Panc1 (cell line): ENCODE measurements around the gene ZC3H7B. TPM values are rescaled to one million over a fixed set of nuclear protein-coding genes. Genes with fewer than 3 reads are reported as not detected.

ENCODE experiments used
- ATAC-seq: fragments of 200-7000 bp; cut with Tn5 transposase; 2 replicates; pipeline ENCODE4 v1.9.1; 2020; ENCODE audit warnings: mild to moderate bottlenecking, moderate library complexity
- BruUV-seq: library from RNA; stranded (reverse); fragments of 400-500 nt; replicated peaks from 2 replicates; lab custom pipeline; 2021; lab: Mats Ljungman, UMichigan
- CTCF ChIA-PET: fragments of 300-600 bp; sonication (Branson Sonifier 250); formaldehyde crosslinking; loops from one replicate; lab custom pipeline; 2022; ENCODE audit warnings: antibody characterized with exemption; lab: Charles Lee
- POLR2A ChIA-PET: fragments of 300-600 bp; sonication (Branson Sonifier 250); formaldehyde crosslinking; loops from one replicate; lab custom pipeline; 2022; ENCODE audit warnings: antibody characterized with exemption; lab: Charles Lee
- DNase-seq: peaks from one replicate; pipeline ENCODE4 v3.0.0-alpha.2; 2010; ENCODE audit warnings: low read depth, low spot score
- H3K27ac ChIP-seq: 2 replicates; pipeline ENCODE4 v1.5.1; 2011; ENCODE audit warnings: mild to moderate bottlenecking, low read length, inconsistent platforms
- H3K27me3 ChIP-seq: fragments of 200-500 bp; sonication (Bioruptor generic); 2 replicates; pipeline ENCODE4 v1.6.0; 2014; ENCODE audit warnings: low read length, inconsistent platforms; ENCODE audit not compliant: control insufficient read depth, insufficient read depth
- H3K36me3 ChIP-seq: fragments of 200-500 bp; sonication (Bioruptor generic); 2 replicates; pipeline ENCODE4 v1.5.1; 2014; ENCODE audit warnings: inconsistent platforms, mild to moderate bottlenecking, low read length, moderate library complexity; ENCODE audit not compliant: control insufficient read depth, insufficient read depth
- H3K4me1 ChIP-seq: 2 replicates; pipeline ENCODE4 v1.5.1; 2011; ENCODE audit warnings: inconsistent platforms, mild to moderate bottlenecking, low read length, moderate library complexity; ENCODE audit not compliant: control insufficient read depth, insufficient read depth
- H3K4me3 ChIP-seq, 2 experiments: 2 replicates each; pipeline ENCODE4 v1.5.1; 2011 to 2012; ENCODE audit warnings: low read depth in 2 of 2, low read length in 2 of 2, mild to moderate bottlenecking in 2 of 2, inconsistent platforms in 1 of 2, moderate library complexity in 1 of 2
- H3K9me3 ChIP-seq: fragments of 200-500 bp; sonication (Bioruptor generic); 2 replicates; pipeline ENCODE4 v1.5.1; 2014; ENCODE audit warnings: low read depth, mild to moderate bottlenecking, inconsistent platforms, low read length, moderate library complexity; ENCODE audit not compliant: control insufficient read depth, insufficient read depth
- POLR2AphosphoS5 ChIP-seq: IDR thresholded peaks from 2 replicates; pipeline ENCODE4 v1.6.1; 2012; ENCODE audit warnings: mild to moderate bottlenecking, low read depth, low read length, moderate library complexity
- SIN3A ChIP-seq: IDR thresholded peaks from 2 replicates; pipeline ENCODE4 v1.6.1; 2012; ENCODE audit warnings: low read depth, mild to moderate bottlenecking, low read length, moderate library complexity, borderline replicate concordance; ENCODE audit not compliant: insufficient read depth
- TCF7L2 ChIP-seq: IDR thresholded peaks from 2 replicates; pipeline ENCODE4 v1.6.1; 2011; ENCODE audit warnings: mild to moderate bottlenecking, low read depth, low read length, inconsistent platforms
- in situ Hi-C: cut with HindIII; loops from 2 replicates; pipeline ENCODE4 v1.10.0; 2016; ENCODE audit warnings: low sequenced_read_pairs, low pct_unique_long_range_greater_than_20kb
- intact Hi-C: fragments of 100-400 bp; cut with micrococcal nuclease; formaldehyde crosslinking; loops from one replicate; pipeline ENCODE4 v1.10.0; 2022; ENCODE audit not compliant: unreplicated experiment
- total RNA-seq: library from RNA; stranded (reverse); gene quantifications from one replicate; pipeline ENCODE4 v1.2.1, GENCODE V29; 2021; ENCODE audit not compliant: unreplicated experiment
- TF ChIP-seq, protein P1 (sequence below), 2 experiments: IDR thresholded peaks; 2 replicates each; pipeline ENCODE4 v1.6.1; 2011 to 2012; ENCODE audit warnings: low read depth in 2 of 2, control low read depth in 1 of 2, low read length in 1 of 2, mild to moderate bottlenecking in 1 of 2, moderate library complexity in 1 of 2; ENCODE audit not compliant: insufficient read depth in 1 of 2
- TF ChIP-seq, protein P2 (sequence below): fragments of 450-650 bp; IDR thresholded peaks from 2 replicates; pipeline ENCODE4 v1.5.1; 2017; ENCODE audit warnings: mild to moderate bottlenecking

ZC3H7B gene
- total RNA-seq, 1 experiment from 2014 or later: 62.0 TPM

DNA sequence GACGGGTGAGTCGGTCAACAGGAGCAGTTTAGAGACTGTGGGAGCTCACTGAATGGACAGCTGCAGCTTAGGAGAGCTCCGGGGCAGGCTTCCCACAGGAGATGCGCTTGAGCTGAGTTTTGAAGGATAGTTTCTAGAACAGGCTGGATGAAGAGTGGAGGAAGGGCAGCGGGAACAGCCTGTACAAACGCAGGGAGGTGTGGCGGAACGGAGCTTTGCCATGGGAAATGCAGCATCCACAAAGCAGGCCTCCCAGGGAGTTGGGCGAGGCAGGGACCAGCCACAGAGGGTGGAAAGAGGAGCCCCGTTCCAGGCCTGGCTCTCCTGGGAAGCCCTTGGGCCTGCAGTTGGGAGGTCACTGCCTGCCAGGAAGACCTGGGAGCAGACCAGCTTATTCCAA, 53.7 kb downstream of the ZC3H7B start:
- in situ Hi-C loops: no loop called here
- TF ChIP-seq, protein P1, sequence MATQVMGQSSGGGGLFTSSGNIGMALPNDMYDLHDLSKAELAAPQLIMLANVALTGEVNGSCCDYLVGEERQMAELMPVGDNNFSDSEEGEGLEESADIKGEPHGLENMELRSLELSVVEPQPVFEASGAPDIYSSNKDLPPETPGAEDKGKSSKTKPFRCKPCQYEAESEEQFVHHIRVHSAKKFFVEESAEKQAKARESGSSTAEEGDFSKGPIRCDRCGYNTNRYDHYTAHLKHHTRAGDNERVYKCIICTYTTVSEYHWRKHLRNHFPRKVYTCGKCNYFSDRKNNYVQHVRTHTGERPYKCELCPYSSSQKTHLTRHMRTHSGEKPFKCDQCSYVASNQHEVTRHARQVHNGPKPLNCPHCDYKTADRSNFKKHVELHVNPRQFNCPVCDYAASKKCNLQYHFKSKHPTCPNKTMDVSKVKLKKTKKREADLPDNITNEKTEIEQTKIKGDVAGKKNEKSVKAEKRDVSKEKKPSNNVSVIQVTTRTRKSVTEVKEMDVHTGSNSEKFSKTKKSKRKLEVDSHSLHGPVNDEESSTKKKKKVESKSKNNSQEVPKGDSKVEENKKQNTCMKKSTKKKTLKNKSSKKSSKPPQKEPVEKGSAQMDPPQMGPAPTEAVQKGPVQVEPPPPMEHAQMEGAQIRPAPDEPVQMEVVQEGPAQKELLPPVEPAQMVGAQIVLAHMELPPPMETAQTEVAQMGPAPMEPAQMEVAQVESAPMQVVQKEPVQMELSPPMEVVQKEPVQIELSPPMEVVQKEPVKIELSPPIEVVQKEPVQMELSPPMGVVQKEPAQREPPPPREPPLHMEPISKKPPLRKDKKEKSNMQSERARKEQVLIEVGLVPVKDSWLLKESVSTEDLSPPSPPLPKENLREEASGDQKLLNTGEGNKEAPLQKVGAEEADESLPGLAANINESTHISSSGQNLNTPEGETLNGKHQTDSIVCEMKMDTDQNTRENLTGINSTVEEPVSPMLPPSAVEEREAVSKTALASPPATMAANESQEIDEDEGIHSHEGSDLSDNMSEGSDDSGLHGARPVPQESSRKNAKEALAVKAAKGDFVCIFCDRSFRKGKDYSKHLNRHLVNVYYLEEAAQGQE (IDR thresholded peaks at IDR 0.05; ENCODE audit: insufficient read depth in 1 of 2, low read depth in 2 of 2, low read length in 1 of 2): no peak
- no peak for TF ChIP-seq SIN3A
- TF ChIP-seq, protein P2, sequence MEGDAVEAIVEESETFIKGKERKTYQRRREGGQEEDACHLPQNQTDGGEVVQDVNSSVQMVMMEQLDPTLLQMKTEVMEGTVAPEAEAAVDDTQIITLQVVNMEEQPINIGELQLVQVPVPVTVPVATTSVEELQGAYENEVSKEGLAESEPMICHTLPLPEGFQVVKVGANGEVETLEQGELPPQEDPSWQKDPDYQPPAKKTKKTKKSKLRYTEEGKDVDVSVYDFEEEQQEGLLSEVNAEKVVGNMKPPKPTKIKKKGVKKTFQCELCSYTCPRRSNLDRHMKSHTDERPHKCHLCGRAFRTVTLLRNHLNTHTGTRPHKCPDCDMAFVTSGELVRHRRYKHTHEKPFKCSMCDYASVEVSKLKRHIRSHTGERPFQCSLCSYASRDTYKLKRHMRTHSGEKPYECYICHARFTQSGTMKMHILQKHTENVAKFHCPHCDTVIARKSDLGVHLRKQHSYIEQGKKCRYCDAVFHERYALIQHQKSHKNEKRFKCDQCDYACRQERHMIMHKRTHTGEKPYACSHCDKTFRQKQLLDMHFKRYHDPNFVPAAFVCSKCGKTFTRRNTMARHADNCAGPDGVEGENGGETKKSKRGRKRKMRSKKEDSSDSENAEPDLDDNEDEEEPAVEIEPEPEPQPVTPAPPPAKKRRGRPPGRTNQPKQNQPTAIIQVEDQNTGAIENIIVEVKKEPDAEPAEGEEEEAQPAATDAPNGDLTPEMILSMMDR: no peak
- TF ChIP-seq POLR2AphosphoS5: no peak
- TF ChIP-seq TCF7L2: no peak
- no peaks in the 10 kb centered on the region for H3K27me3 ChIP-seq
- peaks cover 11% of the 10 kb centered on the region for H3K4me1 ChIP-seq
- no peaks in the 10 kb centered on the region for H3K36me3 ChIP-seq
- H3K4me3 ChIP-seq: no peak overlapping the region
- intact Hi-C loops: no loop called here
- BruUV-seq: no TSS peak
- ChIA-PET POLR2A (interaction anchor here (0.6 kb wide), 1 partner anchor 25 kb away, joined by 3 read pairs; no protein-coding TSS in a partner anchor), CTCF (no interaction called here)
- no peaks in the 10 kb centered on the region for H3K9me3 ChIP-seq
- H3K27ac ChIP-seq: no peak overlapping the region
- DNase-seq: no peak
- ATAC-seq: no peak

DNA sequence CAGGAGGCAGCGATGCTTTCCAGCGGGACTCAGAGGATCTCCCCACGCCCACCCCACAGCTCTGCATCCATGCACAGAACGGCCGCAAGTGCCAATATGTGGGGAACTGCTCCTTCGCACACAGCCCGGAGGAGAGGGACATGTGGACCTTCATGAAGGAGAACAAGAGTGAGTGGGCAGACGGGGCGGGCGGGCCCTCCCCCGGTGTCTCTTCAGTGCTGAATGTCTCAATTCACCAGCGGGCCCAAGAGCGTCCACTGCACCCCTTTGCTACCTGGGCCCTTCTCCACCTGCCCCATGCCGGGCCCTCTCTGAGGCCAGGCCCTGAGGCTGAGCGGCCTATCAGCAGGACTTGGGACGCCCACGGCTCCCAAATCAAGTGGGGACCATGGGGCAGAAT, 54.6 kb downstream of the ZC3H7B start:
- CTCF ChIA-PET: no interaction called here
- no TSS peak for BruUV-seq
- H3K27me3 ChIP-seq: no peaks in the 10 kb centered on the region
- ATAC-seq (no peak), DNase-seq (no peak)
- POLR2A ChIA-PET: no interaction called here
- in situ Hi-C loops: no loop called here
- no peak for TF ChIP-seq TCF7L2
- no peak for TF ChIP-seq POLR2AphosphoS5
- TF ChIP-seq, protein P2: no peak
- no peak for TF ChIP-seq SIN3A
- TF ChIP-seq, protein P1 (IDR thresholded peaks at IDR 0.05; ENCODE audit: insufficient read depth in 1 of 2, low read depth in 2 of 2, low read length in 1 of 2): no peak
- no peaks in the 10 kb centered on the region for H3K9me3 ChIP-seq
- peaks cover 16% of the 10 kb centered on the region for H3K4me1 ChIP-seq
- H3K27ac ChIP-seq: no peak overlapping the region
- H3K36me3 ChIP-seq: no peaks in the 10 kb centered on the region
- no peak overlapping the region for H3K4me3 ChIP-seq
- intact Hi-C loops: no loop called here
